ENCODE measurements around the gene BDKRB1. TPM values are rescaled to one million over a fixed set of nuclear protein-coding genes. Genes with fewer than 3 reads are reported as not detected.

Gene BDKRB1
- total and polyA plus RNA-seq, 9 of the 15 experiments (the other 6 are each of a cell fraction or from before 2014, with no cell fraction given), result 0.06 to 0.23 (median 0.09) TPM; not detected in 1

- H3K27ac ChIP-seq (ENCODE audit: extremely low read depth, low read depth, low read length), result no peak overlapping the region
- DNase-seq (ENCODE audit: extremely low read depth in 1 of 4, low spot score in 3 of 4) (no peak), ATAC-seq (no peak), FAIRE-seq (no peak)
- H4K20me1 ChIP-seq (replicated peaks; ENCODE audit: control insufficient read depth, insufficient read depth, low read length), result no peaks in the 10 kb centered on the region
- no peak overlapping the region for H2AFZ ChIP-seq (ENCODE audit: low read depth, low read length)
- in situ Hi-C loops (cut with MboI) (loop anchor here (5.0 kb wide), 1 partner anchor 128 kb away; no protein-coding TSS in a partner anchor), intact Hi-C loops (cut with micrococcal nuclease) (no loop called here)
- H3K4me2 ChIP-seq (ENCODE audit: insufficient read depth, low read length), result no peak overlapping the region
- ChIA-PET POLR2A (interaction anchor here (0.6 kb wide), 1 partner anchor 95 kb away, joined by 3 read pairs; the partner anchor contains the start of gene BDKRB2), CTCF (ENCODE audit: low intra/inter-chr PET ratio) (interaction anchor here (3.2 kb wide), 1 partner anchor 125 kb away, joined by 25 read pairs; no protein-coding TSS in a partner anchor)
- no TSS peak for BruUV-seq (replicated peaks)
- no peak overlapping the region for H3K4me3 ChIP-seq
- no peaks in the 10 kb centered on the region for H3K4me1 ChIP-seq (replicated peaks in 1 of 2; ENCODE audit: control insufficient read depth in 2 of 2, insufficient read depth in 2 of 2, low read length in 2 of 2)
- no peaks in the 10 kb centered on the region for H3K9me3 ChIP-seq (replicated peaks; ENCODE audit: control insufficient read depth, insufficient read depth, low read depth, low read length)
- H3K36me3 ChIP-seq (ENCODE audit: control insufficient read depth, insufficient read depth, low read length), result peaks cover 18% of the 10 kb centered on the region; the same call in 2 of the 3 replicates
- H3K9me1 ChIP-seq (ENCODE audit: control insufficient read depth, insufficient read depth, low read length), result no peaks in the 10 kb centered on the region
- H3K27me3 ChIP-seq (ENCODE audit: control insufficient read depth in 2 of 2, insufficient read depth in 2 of 2, low read length in 2 of 2), result no peaks in the 10 kb centered on the region
- H3K9ac ChIP-seq (ENCODE audit: insufficient read depth in 1 of 2, low read depth in 2 of 2, low read length in 2 of 2), result no peak overlapping the region
- no peaks in the 10 kb centered on the region for H3K79me2 ChIP-seq (ENCODE audit: control insufficient read depth, insufficient read depth, low read length)
- TF ChIP-seq HMGN3 (IDR thresholded peaks at IDR 0.05; ENCODE audit: borderline replicate concordance, extremely low read depth, insufficient read length, low read depth, low read length), result no peak
- WGBS (ENCODE audit: insufficient coverage, low coverage, missing lambda C conversion rate), result 65% methylated on average over 3 of the region's 3 CpGs
Observed at GRCh38 chr14:96299441-96299840, 43.4 kb downstream of the BDKRB1 start.

- ATAC-seq, result no peak
- no TSS peak for BruUV-seq (replicated peaks)
- in situ Hi-C loops (cut with MboI) (no loop called here), intact Hi-C loops (cut with micrococcal nuclease) (no loop called here)
- Histone ChIP-seq H3K27me3 (ENCODE audit: control insufficient read depth in 2 of 2, insufficient read depth in 2 of 2, low read length in 2 of 2) (no peaks in the 10 kb centered on the region), H3K27ac (ENCODE audit: extremely low read depth, low read depth, low read length) (no peak overlapping the region), H3K4me3 (no peak overlapping the region), H3K9me1 (ENCODE audit: control insufficient read depth, insufficient read depth, low read length) (no peaks in the 10 kb centered on the region), H3K9ac (ENCODE audit: insufficient read depth in 1 of 2, low read depth in 2 of 2, low read length in 2 of 2) (no peak overlapping the region), H3K79me2 (ENCODE audit: control insufficient read depth, insufficient read depth, low read length) (no peaks in the 10 kb centered on the region), H2AFZ (ENCODE audit: low read depth, low read length) (no peak overlapping the region), H3K9me3 (replicated peaks; ENCODE audit: control insufficient read depth, insufficient read depth, low read depth, low read length) (no peaks in the 10 kb centered on the region), H3K36me3 (ENCODE audit: control insufficient read depth, insufficient read depth, low read length) (peaks cover 30% of the 10 kb centered on the region; the same call in 2 of the 3 replicates), H3K4me2 (ENCODE audit: insufficient read depth, low read length) (no peak overlapping the region), H4K20me1 (replicated peaks; ENCODE audit: control insufficient read depth, insufficient read depth, low read length) (no peaks in the 10 kb centered on the region), H3K4me1 (replicated peaks in 1 of 2; ENCODE audit: control insufficient read depth in 2 of 2, insufficient read depth in 2 of 2, low read length in 2 of 2) (no peaks in the 10 kb centered on the region)
- no peak for DNase-seq (ENCODE audit: extremely low read depth in 1 of 4, low spot score in 3 of 4)
- 84% methylated on average over 2 of the region's 3 CpGs for WGBS (ENCODE audit: insufficient coverage, low coverage, missing lambda C conversion rate)
- TF ChIP-seq STAT5A (IDR thresholded peaks at IDR 0.05; ENCODE audit: borderline replicate concordance, low read length) (no peak), ZNF408 (CRISPR knock-in tag; IDR thresholded peaks at IDR 0.05; ENCODE audit: low read depth) (no peak), TAL1 (IDR thresholded peaks at IDR 0.05) (no peak)
- TF ChIP-seq, protein P1, sequence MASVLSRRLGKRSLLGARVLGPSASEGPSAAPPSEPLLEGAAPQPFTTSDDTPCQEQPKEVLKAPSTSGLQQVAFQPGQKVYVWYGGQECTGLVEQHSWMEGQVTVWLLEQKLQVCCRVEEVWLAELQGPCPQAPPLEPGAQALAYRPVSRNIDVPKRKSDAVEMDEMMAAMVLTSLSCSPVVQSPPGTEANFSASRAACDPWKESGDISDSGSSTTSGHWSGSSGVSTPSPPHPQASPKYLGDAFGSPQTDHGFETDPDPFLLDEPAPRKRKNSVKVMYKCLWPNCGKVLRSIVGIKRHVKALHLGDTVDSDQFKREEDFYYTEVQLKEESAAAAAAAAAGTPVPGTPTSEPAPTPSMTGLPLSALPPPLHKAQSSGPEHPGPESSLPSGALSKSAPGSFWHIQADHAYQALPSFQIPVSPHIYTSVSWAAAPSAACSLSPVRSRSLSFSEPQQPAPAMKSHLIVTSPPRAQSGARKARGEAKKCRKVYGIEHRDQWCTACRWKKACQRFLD (CRISPR knock-in tag; IDR thresholded peaks at IDR 0.05), result no peak
- FAIRE-seq, result no peak
- CTCF ChIA-PET (ENCODE audit: low intra/inter-chr PET ratio), result no interaction called here
- POLR2A ChIA-PET, result no interaction called here
Observed at GRCh38 chr14:96303981-96304380, 48.0 kb downstream of the BDKRB1 start.
